Upper lobe of left lung (tissue), 6 donors: Measurements from ENCODE around the gene ANO3. TPM values are rescaled to one million over a fixed set of nuclear protein-coding genes. Genes with fewer than 3 reads are reported as not detected.

ENCODE experiments used
- ATAC-seq, 2 donors: fragments of 200-7000 bp; cut with Tn5 transposase; one replicate each; pipeline ENCODE4 v1.9.1; 2022; ENCODE audit warnings: mild to moderate bottlenecking in 2 of 2, moderate library complexity in 2 of 2; ENCODE audit not compliant: low FRiP score in 2 of 2
- DNase-seq, 2 donors: peaks; one replicate each; pipeline ENCODE4 v3.0.0-alpha.2; 2019 to 2020
- H3K27ac ChIP-seq, 4 donors: fragments of 200-600 bp; sonication (generic); one replicate each; pipeline ENCODE4 v1.5.1; 2016 to 2019
- H3K27me3 ChIP-seq, 4 donors: fragments of 200-600 bp; sonication (generic); one replicate each; pipeline ENCODE4 v1.5.1; 2017 to 2019
- H3K36me3 ChIP-seq, 4 donors: fragments of 200-600 bp; sonication (generic); one replicate each; pipeline ENCODE4 v1.5.1; 2016 to 2019
- H3K4me1 ChIP-seq, 4 donors: fragments of 200-600 bp; sonication (generic); one replicate each; pipeline ENCODE4 v1.5.1; 2018 to 2019
- H3K4me3 ChIP-seq, 4 donors: fragments of 200-600 bp; sonication (generic); one replicate each; pipeline ENCODE4 v1.5.1; 2017 to 2019; ENCODE audit warnings: mild to moderate bottlenecking in 2 of 4, moderate library complexity in 1 of 4
- H3K9me3 ChIP-seq, 4 donors: fragments of 200-600 bp; sonication (generic); one replicate each; pipeline ENCODE4 v1.5.1; 2018 to 2019
- EP300 ChIP-seq, 4 donors: sonication (generic); formaldehyde crosslinking; IDR thresholded peaks; one replicate each; pipeline ENCODE4 v1.5.1; 2017; ENCODE audit warnings: antibody characterized with exemption in 4 of 4, control low read depth in 2 of 4
- POLR2A ChIP-seq, 4 donors: fragments of 450-650 bp; IDR thresholded peaks; one replicate each; pipeline ENCODE4 v1.5.1; 2016 to 2017; ENCODE audit warnings: antibody characterized with exemption in 4 of 4, mild to moderate bottlenecking in 2 of 4
- POLR2AphosphoS5 ChIP-seq, 2 donors: sonication (generic); formaldehyde crosslinking; IDR thresholded peaks; one replicate each; pipeline ENCODE4 v1.5.1; 2017; ENCODE audit warnings: antibody characterized with exemption in 2 of 2
- WGBS, 2 donors: methylation state at CpG; one replicate each; pipeline ENCODE4 v1.1.5; 2017 to 2018; 5-methylcytosine and 5-hydroxymethylcytosine counted together
- total RNA-seq, 6 donors: library from RNA; depleted of rRNA in 4 of 6; stranded (reverse); fragments of >200 nt in 4 of 6; gene quantifications; one replicate each; pipeline versions ENCODE4 v1.1.0 to v1.2.1, GENCODE V29; 2016 to 2021
- TF ChIP-seq, protein P1 (sequence below), 6 experiments: fragments of 450-650 bp in 4 of 6; fragments of 200-600 bp in 2 of 6; sonication (generic) in 2 of 6; IDR thresholded peaks; one replicate each; pipeline ENCODE4 v1.5.1; 2016 to 2019; ENCODE audit warnings: antibody characterized with exemption in 6 of 6
- donor health status: DM: no; HTN: no; CAD: no; lungs with moderate emphysema.
- donor health status: DM: no; HTN: yes; CAD: no; lungs with severe emphysema.

ANO3 gene
- under 1 TPM in 5 of 6 donors, not detected in 1; 0.30 to 0.57 (median 0.33) TPM for total RNA-seq

- ATAC-seq (peak; percentile 90 to 91), DNase-seq (peak; percentile 79 to 91)
- 8 to 10% methylated on average over 21 to 36 of the region's 36 CpGs for WGBS, 2 donors
- Histone ChIP-seq H3K4me3 (peak within 1 kb of the TSS in 2 of 4 donors; percentile 9 to 22), H3K9me3 (no peaks in the 10 kb centered on the region), H3K36me3 (no peaks in the 10 kb centered on the region), H3K27me3 (no peaks in the 10 kb centered on the region), H3K4me1 (peaks cover 0 to 12% (median 5%) of the 10 kb centered on the region in 4 donors), H3K27ac (no peak within 1 kb of the TSS)
- no peak for TF ChIP-seq POLR2AphosphoS5 (IDR thresholded peaks at IDR 0.05)
- TF ChIP-seq POLR2A (IDR thresholded peaks at IDR 0.05): no peak
- no peak for TF ChIP-seq EP300 (IDR thresholded peaks at IDR 0.05)
- TF ChIP-seq, protein P1, sequence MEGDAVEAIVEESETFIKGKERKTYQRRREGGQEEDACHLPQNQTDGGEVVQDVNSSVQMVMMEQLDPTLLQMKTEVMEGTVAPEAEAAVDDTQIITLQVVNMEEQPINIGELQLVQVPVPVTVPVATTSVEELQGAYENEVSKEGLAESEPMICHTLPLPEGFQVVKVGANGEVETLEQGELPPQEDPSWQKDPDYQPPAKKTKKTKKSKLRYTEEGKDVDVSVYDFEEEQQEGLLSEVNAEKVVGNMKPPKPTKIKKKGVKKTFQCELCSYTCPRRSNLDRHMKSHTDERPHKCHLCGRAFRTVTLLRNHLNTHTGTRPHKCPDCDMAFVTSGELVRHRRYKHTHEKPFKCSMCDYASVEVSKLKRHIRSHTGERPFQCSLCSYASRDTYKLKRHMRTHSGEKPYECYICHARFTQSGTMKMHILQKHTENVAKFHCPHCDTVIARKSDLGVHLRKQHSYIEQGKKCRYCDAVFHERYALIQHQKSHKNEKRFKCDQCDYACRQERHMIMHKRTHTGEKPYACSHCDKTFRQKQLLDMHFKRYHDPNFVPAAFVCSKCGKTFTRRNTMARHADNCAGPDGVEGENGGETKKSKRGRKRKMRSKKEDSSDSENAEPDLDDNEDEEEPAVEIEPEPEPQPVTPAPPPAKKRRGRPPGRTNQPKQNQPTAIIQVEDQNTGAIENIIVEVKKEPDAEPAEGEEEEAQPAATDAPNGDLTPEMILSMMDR (IDR thresholded peaks at IDR 0.05): peak in 4 of 6 experiments; percentile 29 to 59 (median 56)
Observed at GRCh38 chr11:26331911-26332571, at the start of gene ANO3. TSS of gene ANO3 (plus strand) at chr11:26332130. CDS start at chr11:26332276, 146 bp downstream.

GRCh38 chr11:26283852-26284408 is 48.0 kb upstream of the ANO3 start:
- no peak for ATAC-seq

GRCh38 chr11:26285608-26286007 is 46.3 kb upstream of the ANO3 start:
- Histone ChIP-seq H3K27me3 (no peaks in the 10 kb centered on the region), H3K27ac (no peak overlapping the region), H3K4me3 (no peak overlapping the region), H3K36me3 (no peaks in the 10 kb centered on the region), H3K9me3 (no peaks in the 10 kb centered on the region), H3K4me1 (no peaks in the 10 kb centered on the region)
- WGBS, 2 donors: 80 to 87% methylated on average over 3 of the region's 3 CpGs
- ATAC-seq (no peak), DNase-seq (no peak)
- TF ChIP-seq POLR2A (IDR thresholded peaks at IDR 0.05) (no peak), POLR2AphosphoS5 (IDR thresholded peaks at IDR 0.05) (no peak), EP300 (IDR thresholded peaks at IDR 0.05) (no peak)
- TF ChIP-seq, protein P1 (IDR thresholded peaks at IDR 0.05): no peak

More at GRCh38 chr11:26283852-26284408, 48.0 kb upstream of the ANO3 start:
- no peaks in the 10 kb centered on the region for H3K27me3 ChIP-seq
- H3K36me3 ChIP-seq: no peaks in the 10 kb centered on the region
- no peak overlapping the region for H3K27ac ChIP-seq
- TF ChIP-seq POLR2A (IDR thresholded peaks at IDR 0.05) (no peak), POLR2AphosphoS5 (IDR thresholded peaks at IDR 0.05) (no peak), EP300 (IDR thresholded peaks at IDR 0.05) (no peak)
- TF ChIP-seq, protein P1 (IDR thresholded peaks at IDR 0.05): no peak
- H3K9me3 ChIP-seq: no peaks in the 10 kb centered on the region
- H3K4me3 ChIP-seq: peak overlapping the region in 1 of 4 donors; percentile 52
- WGBS, 2 donors: 69 to 76% methylated on average over 6 of the region's 6 CpGs
- DNase-seq: no peak
- no peaks in the 10 kb centered on the region for H3K4me1 ChIP-seq

DNA sequence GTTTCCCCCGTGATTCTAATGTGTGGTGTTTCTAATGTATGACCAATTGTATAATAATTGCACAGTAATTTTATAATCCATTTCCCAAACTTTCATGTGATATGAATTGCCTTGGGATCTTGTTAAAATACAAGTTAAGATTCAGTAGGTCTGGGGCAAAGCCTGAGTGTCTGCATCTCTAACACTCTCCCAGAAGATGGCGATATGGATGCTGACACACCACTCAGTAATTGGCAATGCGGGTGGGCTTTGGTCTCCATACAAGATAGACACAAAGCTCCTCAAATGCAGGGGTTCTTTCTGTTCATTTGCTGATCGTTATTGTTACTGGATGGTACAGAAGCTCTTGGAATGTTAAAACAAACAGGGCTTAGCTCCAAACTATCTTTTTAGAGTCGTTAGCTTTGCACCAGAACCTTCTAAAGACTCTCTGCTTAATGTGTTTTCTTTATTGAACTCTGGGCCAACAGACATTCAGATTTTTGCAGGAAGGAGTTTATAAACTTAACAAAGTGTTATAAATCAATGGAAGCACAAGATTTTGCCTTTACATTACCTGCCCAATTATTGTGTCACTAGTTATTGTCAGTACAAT is 45.4 kb upstream of the ANO3 start:
- H3K27ac ChIP-seq: no peak overlapping the region
- H3K27me3 ChIP-seq: no peaks in the 10 kb centered on the region
- H3K4me3 ChIP-seq: no peak overlapping the region
- WGBS, 2 donors: 25% methylated on average over 5 of the region's 5 CpGs
- ATAC-seq (no peak), DNase-seq (no peak)
- TF ChIP-seq, protein P1 (IDR thresholded peaks at IDR 0.05): no peak
- no peak for TF ChIP-seq POLR2AphosphoS5 (IDR thresholded peaks at IDR 0.05)
- no peak for TF ChIP-seq POLR2A (IDR thresholded peaks at IDR 0.05)
- TF ChIP-seq EP300 (IDR thresholded peaks at IDR 0.05): no peak
- no peaks in the 10 kb centered on the region for H3K4me1 ChIP-seq
- no peaks in the 10 kb centered on the region for H3K9me3 ChIP-seq
- H3K36me3 ChIP-seq: no peaks in the 10 kb centered on the region
